NCI-H146 (cell line): ENCODE data around the gene STH.
"Not testable (repeated sequence)": the region's sequence is repeated elsewhere in the genome, so short reads cannot be mapped to it uniquely, and the experiment has no call there.

Source experiments
- DNase-seq: peaks from one replicate; lab custom pipeline; 2025; lab: John Stamatoyannopoulos, UW

The STH gene

GRCh38 chr17:46007461-46007965 lies 8.5 kb downstream of the STH start:
- no peak for DNase-seq

GRCh38 chr17:46008591-46008990 lies 9.5 kb downstream of the STH start:
- no peak for DNase-seq

DNA sequence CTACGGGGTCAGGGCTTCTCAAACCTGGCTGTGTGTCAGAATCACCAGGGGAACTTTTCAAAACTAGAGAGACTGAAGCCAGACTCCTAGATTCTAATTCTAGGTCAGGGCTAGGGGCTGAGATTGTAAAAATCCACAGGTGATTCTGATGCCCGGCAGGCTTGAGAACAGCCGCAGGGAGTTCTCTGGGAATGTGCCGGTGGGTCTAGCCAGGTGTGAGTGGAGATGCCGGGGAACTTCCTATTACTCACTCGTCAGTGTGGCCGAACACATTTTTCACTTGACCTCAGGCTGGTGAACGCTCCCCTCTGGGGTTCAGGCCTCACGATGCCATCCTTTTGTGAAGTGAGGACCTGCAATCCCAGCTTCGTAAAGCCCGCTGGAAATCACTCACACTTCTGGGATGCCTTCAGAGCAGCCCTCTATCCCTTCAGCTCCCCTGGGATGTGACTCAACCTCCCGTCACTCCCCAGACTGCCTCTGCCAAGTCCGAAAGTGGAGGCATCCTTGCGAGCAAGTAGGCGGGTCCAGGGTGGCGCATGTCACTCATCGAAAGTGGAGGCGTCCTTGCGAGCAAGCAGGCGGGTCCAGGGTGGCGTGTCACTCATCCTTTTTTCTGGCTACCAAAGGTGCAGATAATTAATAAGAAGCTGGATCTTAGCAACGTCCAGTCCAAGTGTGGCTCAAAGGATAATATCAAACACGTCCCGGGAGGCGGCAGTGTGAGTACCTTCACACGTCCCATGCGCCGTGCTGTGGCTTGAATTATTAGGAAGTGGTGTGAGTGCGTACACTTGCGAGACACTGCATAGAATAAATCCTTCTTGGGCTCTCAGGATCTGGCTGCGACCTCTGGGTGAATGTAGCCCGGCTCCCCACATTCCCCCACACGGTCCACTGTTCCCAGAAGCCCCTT lies 10.9 kb downstream of the STH start:
- DNase-seq, result no peak

DNA sequence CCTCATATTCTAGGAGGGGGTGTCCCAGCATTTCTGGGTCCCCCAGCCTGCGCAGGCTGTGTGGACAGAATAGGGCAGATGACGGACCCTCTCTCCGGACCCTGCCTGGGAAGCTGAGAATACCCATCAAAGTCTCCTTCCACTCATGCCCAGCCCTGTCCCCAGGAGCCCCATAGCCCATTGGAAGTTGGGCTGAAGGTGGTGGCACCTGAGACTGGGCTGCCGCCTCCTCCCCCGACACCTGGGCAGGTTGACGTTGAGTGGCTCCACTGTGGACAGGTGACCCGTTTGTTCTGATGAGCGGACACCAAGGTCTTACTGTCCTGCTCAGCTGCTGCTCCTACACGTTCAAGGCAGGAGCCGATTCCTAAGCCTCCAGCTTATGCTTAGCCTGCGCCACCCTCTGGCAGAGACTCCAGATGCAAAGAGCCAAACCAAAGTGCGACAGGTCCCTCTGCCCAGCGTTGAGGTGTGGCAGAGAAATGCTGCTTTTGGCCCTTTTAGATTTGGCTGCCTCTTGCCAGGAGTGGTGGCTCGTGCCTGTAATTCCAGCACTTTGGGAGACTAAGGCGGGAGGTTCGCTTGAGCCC lies 11.6 kb downstream of the STH start:
- no peak for DNase-seq

DNA sequence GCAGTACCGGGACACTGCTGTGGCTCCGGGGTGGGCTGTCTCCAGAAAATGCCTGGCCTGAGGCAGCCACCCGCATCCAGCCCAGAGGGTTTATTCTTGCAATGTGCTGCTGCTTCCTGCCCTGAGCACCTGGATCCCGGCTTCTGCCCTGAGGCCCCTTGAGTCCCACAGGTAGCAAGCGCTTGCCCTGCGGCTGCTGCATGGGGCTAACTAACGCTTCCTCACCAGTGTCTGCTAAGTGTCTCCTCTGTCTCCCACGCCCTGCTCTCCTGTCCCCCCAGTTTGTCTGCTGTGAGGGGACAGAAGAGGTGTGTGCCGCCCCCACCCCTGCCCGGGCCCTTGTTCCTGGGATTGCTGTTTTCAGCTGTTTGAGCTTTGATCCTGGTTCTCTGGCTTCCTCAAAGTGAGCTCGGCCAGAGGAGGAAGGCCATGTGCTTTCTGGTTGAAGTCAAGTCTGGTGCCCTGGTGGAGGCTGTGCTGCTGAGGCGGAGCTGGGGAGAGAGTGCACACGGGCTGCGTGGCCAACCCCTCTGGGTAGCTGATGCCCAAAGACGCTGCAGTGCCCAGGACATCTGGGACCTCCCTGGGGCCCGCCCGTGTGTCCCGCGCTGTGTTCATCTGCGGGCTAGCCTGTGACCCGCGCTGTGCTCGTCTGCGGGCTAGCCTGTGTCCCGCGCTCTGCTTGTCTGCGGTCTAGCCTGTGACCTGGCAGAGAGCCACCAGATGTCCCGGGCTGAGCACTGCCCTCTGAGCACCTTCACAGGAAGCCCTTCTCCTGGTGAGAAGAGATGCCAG lies 12.9 kb downstream of the STH start:
- peak; percentile 5 for DNase-seq

DNA sequence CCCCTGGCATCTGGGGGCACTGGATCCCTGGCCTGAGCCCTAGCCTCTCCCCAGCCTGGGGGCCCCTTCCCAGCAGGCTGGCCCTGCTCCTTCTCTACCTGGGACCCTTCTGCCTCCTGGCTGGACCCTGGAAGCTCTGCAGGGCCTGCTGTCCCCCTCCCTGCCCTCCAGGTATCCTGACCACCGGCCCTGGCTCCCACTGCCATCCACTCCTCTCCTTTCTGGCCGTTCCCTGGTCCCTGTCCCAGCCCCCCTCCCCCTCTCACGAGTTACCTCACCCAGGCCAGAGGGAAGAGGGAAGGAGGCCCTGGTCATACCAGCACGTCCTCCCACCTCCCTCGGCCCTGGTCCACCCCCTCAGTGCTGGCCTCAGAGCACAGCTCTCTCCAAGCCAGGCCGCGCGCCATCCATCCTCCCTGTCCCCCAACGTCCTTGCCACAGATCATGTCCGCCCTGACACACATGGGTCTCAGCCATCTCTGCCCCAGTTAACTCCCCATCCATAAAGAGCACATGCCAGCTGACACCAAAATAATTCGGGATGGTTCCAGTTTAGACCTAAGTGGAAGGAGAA lies 13.5 kb downstream of the STH start:
- no peak for DNase-seq

- DNase-seq, result no peak
Observed at GRCh38 chr17:46013127-46013501, 14.1 kb downstream of the STH start.

DNA sequence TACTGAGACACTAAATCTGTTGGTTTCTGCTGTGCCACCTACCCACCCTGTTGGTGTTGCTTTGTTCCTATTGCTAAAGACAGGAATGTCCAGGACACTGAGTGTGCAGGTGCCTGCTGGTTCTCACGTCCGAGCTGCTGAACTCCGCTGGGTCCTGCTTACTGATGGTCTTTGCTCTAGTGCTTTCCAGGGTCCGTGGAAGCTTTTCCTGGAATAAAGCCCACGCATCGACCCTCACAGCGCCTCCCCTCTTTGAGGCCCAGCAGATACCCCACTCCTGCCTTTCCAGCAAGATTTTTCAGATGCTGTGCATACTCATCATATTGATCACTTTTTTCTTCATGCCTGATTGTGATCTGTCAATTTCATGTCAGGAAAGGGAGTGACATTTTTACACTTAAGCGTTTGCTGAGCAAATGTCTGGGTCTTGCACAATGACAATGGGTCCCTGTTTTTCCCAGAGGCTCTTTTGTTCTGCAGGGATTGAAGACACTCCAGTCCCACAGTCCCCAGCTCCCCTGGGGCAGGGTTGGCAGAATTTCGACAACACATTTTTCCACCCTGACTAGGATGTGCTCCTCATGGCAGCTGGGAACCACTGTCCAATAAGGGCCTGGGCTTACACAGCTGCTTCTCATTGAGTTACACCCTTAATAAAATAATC lies 14.6 kb downstream of the STH start:
- no peak for DNase-seq

DNA sequence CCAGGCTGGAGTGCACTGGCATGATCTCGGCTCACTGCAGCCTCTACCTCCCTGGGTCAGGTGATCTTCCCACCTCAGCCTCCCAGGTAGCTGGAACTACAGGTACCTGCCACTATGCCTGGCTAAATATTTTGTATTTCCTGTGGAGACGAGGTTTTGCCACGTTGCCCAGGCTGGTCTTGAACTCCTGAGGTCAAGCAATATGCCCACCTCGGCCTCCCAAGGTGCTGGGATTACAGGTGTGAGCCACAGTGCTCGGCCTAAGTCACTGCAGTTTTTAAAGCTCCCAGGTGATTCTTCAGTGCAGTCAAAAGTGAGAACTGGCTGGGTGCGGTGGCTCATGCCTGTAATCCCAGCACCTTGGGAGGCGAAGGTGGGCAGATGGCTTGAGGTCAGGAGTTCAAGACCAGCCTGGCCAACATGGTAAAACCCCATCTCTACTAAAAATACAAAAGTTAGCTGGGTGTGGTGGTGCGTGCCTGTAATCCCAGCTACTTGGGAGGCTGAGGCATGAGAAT lies 20.4 kb downstream of the STH start:
- not testable (repeated sequence) for DNase-seq

DNA sequence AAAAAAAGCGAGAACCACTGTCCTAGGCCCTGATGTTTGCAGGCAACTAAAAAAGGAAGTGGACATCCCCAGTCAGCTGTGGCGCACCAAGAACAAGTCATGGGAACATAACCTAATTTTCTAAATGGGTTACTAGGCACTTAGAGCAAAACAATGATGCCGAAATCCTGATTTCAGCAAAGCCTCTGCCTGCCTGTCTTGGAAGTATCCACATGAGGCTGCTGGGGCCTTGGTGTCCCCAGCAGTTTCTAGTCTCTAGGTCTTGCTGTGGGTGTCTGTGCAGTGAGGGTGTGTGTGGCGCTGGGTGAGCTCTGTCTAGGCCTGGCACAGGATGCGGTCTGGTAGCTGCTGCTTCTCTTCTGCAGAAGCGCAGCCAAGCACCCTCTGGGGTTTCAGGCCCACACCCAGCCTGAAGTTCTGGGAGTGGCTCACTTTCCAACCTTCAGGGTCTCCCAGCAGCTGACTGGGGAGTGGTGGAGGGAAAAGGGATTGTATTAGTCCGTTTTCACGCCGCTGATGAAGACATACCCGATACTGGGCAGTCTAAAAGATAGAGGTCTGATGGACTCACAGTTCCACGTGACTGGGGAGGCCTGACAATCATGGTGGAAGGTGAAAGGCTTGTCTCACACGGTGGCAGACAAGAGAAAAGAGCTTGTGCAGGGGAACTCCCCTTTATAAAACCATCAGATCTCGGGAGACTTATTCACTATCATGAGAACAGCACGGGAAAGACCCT lies 21.1 kb downstream of the STH start:
- no peak for DNase-seq

DNA sequence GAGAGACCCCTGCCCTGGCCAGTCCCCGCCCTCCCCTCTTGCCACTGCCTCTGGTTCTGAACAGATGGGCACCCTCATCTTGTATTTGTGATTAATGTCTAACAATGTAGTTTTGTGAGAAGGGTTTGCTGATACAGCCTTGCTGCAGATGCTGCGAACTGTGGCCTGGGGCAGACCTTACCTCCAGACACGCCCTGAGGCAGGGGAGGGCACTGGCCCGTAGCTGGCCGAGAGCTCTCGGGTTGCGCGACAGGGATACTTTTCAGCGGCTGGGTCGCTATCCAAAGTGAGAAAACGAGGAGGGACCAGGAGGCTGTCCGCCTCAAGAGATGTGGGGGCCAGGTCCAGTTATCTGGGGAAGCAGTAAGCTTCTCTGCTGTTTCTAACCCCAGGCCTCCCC lies 21.9 kb downstream of the STH start:
- no peak for DNase-seq

DNA sequence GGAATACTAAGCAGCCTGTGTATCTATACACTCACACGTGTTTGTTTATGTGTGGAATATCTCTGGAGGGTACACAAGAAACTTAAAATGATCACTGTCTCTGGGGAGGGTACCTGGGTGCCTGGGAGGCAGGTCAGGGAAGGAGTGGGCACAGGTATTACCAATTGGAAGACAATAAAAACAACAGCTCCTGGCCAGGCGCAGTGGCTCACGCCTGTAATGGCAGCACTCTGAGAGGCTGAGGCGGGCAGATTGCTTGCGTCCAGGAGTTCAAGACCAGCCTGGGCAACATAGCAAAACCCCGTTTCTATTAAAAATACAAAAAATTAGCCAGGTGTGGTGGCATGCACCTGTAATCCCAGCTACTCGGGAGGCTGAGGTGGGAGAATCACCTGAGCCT lies 24.3 kb downstream of the STH start:
- DNase-seq, result not testable (repeated sequence)

- peak; percentile 12 for DNase-seq
Observed at GRCh38 chr17:46023783-46024388, 24.8 kb downstream of the STH start.

- DNase-seq, result no peak
Observed at GRCh38 chr17:46024590-46024989, 25.5 kb downstream of the STH start.

DNA sequence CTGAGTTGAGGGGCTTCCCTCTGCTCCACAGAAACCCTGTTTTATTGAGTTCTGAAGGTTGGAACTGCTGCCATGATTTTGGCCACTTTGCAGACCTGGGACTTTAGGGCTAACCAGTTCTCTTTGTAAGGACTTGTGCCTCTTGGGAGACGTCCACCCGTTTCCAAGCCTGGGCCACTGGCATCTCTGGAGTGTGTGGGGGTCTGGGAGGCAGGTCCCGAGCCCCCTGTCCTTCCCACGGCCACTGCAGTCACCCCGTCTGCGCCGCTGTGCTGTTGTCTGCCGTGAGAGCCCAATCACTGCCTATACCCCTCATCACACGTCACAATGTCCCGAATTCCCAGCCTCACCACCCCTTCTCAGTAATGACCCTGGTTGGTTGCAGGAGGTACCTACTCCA lies 26.0 kb downstream of the STH start:
- no peak for DNase-seq

GRCh38 chr17:46025510-46026165 lies 26.6 kb downstream of the STH start:
- peak; percentile 38 for DNase-seq

GRCh38 chr17:46026166-46027047 lies 27.4 kb downstream of the STH start:
- no peak for DNase-seq

GRCh38 chr17:46027048-46027975 lies 28.3 kb downstream of the STH start:
- DNase-seq, result no peak
